ENCODE data around the gene SATB1.
"Not testable (repeated sequence)": the region's sequence is repeated elsewhere in the genome, so short reads cannot be mapped to it uniquely, and the experiment has no call there.

DNA sequence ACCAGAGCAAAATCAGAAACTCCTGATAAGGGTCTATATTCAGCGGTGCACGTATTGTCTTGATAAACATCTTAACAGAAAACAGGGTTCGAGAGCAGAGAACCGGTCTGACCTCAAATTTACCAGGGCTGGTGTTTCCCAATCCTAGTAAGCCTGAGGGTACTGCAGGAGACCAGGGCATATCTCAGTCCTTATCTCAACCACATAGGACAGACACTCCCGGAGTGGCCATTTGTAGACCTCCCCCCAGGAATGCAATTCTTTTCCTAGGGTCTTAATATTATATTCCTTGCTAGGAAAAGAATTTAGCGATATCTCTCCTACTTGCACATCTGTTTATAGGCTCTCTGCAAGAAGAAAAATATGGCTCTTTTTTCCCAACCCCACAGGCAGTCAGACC lies 24.5 kb upstream of the SATB1 start:
- TF ChIP-seq, protein P1, sequence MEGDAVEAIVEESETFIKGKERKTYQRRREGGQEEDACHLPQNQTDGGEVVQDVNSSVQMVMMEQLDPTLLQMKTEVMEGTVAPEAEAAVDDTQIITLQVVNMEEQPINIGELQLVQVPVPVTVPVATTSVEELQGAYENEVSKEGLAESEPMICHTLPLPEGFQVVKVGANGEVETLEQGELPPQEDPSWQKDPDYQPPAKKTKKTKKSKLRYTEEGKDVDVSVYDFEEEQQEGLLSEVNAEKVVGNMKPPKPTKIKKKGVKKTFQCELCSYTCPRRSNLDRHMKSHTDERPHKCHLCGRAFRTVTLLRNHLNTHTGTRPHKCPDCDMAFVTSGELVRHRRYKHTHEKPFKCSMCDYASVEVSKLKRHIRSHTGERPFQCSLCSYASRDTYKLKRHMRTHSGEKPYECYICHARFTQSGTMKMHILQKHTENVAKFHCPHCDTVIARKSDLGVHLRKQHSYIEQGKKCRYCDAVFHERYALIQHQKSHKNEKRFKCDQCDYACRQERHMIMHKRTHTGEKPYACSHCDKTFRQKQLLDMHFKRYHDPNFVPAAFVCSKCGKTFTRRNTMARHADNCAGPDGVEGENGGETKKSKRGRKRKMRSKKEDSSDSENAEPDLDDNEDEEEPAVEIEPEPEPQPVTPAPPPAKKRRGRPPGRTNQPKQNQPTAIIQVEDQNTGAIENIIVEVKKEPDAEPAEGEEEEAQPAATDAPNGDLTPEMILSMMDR (IDR thresholded peaks at IDR 0.05 in 2 of 3, conservative IDR thresholded peaks at IDR 0.05 in 1 of 3; ENCODE audit: borderline replicate concordance in 1 of 3, insufficient read depth in 1 of 3, low read depth in 2 of 3, low read length in 2 of 3), result not testable (repeated sequence)
- not testable (repeated sequence) for TF ChIP-seq EZH2 (IDR thresholded peaks at IDR 0.05); RAD21 (IDR thresholded peaks at IDR 0.05; ENCODE audit: low read depth); POLR2AphosphoS5 (IDR thresholded peaks at IDR 0.05; ENCODE audit: low read depth, low read length); CEBPB (IDR thresholded peaks at IDR 0.05; ENCODE audit: low read depth); EZH2phosphoT487 (IDR thresholded peaks at IDR 0.05; ENCODE audit: borderline replicate concordance)
